ENCODE results near the gene MYL3.

Gene MYL3

GRCh38 chr3:46899151-46900006 is 36.1 kb upstream of the MYL3 start:
- DNase-seq (ENCODE audit: low read depth in 3 of 3) = no peak

GRCh38 chr3:46898321-46899150 is 35.3 kb upstream of the MYL3 start:
- DNase-seq (ENCODE audit: low read depth in 3 of 3) = no peak

- no peak for DNase-seq (ENCODE audit: low read depth in 3 of 3)
Observed at GRCh38 chr3:46897829-46898320, 34.6 kb upstream of the MYL3 start.

GRCh38 chr3:46897031-46897430 is 33.8 kb upstream of the MYL3 start:
- DNase-seq (ENCODE audit: low read depth in 3 of 3) = no peak

GRCh38 chr3:46896386-46896785 is 33.1 kb upstream of the MYL3 start:
- DNase-seq (ENCODE audit: low read depth in 3 of 3) = no peak

GRCh38 chr3:46895761-46896160 is 32.5 kb upstream of the MYL3 start:
- no peak for DNase-seq (ENCODE audit: low read depth in 3 of 3)

- DNase-seq (ENCODE audit: low read depth in 3 of 3) = peak; percentile 60 to 69 (median 63)
Observed at GRCh38 chr3:46895204-46895660, 32.0 kb upstream of the MYL3 start.

GRCh38 chr3:46894256-46894655 is 31.0 kb upstream of the MYL3 start:
- no peak for DNase-seq (ENCODE audit: low read depth in 3 of 3)

- DNase-seq (ENCODE audit: low read depth in 3 of 3) = no peak
Observed at GRCh38 chr3:46893763-46894162, 30.5 kb upstream of the MYL3 start.

GRCh38 chr3:46893146-46893748 is 30.0 kb upstream of the MYL3 start:
- DNase-seq (ENCODE audit: low read depth in 3 of 3) = no peak

GRCh38 chr3:46892285-46893145 is 29.3 kb upstream of the MYL3 start:
- no peak for DNase-seq (ENCODE audit: low read depth in 3 of 3)

- no peak for DNase-seq (ENCODE audit: low read depth in 3 of 3)
Observed at GRCh38 chr3:46891132-46891531, 27.9 kb upstream of the MYL3 start.

- DNase-seq (ENCODE audit: low read depth in 3 of 3) = no peak
Observed at GRCh38 chr3:46890132-46890531, 26.9 kb upstream of the MYL3 start.

- DNase-seq (ENCODE audit: low read depth in 3 of 3) = no peak
Observed at GRCh38 chr3:46889381-46890110, 26.3 kb upstream of the MYL3 start.

- DNase-seq (ENCODE audit: low read depth in 3 of 3) = no peak
Observed at GRCh38 chr3:46888705-46889104, 25.5 kb upstream of the MYL3 start.

GRCh38 chr3:46887980-46888494 is 24.8 kb upstream of the MYL3 start:
- DNase-seq (ENCODE audit: low read depth in 3 of 3) = no peak

GRCh38 chr3:46885612-46886011 is 22.4 kb upstream of the MYL3 start:
- no peak for DNase-seq (ENCODE audit: low read depth in 3 of 3)

GRCh38 chr3:46884929-46885328 is 21.7 kb upstream of the MYL3 start:
- DNase-seq (ENCODE audit: low read depth in 3 of 3) = no peak

- DNase-seq (ENCODE audit: low read depth in 3 of 3) = no peak
Observed at GRCh38 chr3:46884427-46884826, 21.2 kb upstream of the MYL3 start.

- DNase-seq (ENCODE audit: low read depth in 3 of 3) = no peak
Observed at GRCh38 chr3:46883830-46884185, 20.6 kb upstream of the MYL3 start.
